DND-41 (cell line): Measurements from ENCODE around the gene NUP37.

Experiments used
- EZH2 ChIP-seq: IDR thresholded peaks from 3 replicates; pipeline ENCODE4 v1.6.1; 2012; ENCODE audit warnings: borderline replicate concordance, low read depth, mild to moderate bottlenecking, moderate library complexity, low read length, inconsistent platforms; ENCODE audit not compliant: severe bottlenecking
- TF ChIP-seq, protein P1 (sequence below): IDR thresholded peaks from 2 replicates; pipeline ENCODE4 v1.5.1; 2012; ENCODE audit warnings: borderline replicate concordance, low read length, moderate library complexity, mild to moderate bottlenecking; ENCODE audit not compliant: poor library complexity, severe bottlenecking; ENCODE audit errors: extremely low read depth

DNA sequence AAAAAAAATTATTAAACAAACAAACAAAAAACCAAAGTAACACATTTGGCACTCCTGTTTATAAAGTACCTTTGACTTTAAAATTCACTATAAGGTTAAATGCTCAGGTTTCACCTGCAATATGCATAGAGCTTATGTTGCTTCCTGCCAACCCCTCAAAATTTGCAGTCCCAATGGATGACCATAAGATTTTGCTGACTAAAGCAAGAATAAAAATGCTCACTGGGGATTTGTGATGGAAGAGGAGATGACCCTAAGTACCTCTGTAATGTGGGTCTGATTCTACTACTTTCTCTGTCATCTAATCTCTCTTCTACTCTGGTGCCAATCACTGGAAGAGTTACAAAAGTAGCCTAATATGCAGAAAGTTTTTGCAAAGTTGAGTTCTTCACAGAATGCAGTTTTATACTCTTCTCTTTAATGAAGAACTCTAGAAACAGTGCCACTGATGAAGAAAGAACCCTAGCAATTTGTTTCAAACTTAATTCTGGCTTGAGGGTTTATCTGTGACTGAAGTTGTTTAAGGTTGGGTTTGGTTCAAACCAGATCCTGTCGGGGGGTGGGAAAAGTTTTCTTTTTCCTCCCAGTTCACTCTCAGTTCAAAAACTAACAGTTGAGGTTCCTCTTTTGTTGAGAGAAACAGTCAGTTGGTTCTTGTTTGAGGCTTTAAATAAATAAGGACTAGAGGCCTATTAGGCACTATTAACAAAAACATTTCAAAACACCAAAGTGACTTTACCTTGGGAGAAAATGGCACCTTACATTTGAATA, 69.1 kb downstream of the NUP37 start:
- TF ChIP-seq, protein P1, sequence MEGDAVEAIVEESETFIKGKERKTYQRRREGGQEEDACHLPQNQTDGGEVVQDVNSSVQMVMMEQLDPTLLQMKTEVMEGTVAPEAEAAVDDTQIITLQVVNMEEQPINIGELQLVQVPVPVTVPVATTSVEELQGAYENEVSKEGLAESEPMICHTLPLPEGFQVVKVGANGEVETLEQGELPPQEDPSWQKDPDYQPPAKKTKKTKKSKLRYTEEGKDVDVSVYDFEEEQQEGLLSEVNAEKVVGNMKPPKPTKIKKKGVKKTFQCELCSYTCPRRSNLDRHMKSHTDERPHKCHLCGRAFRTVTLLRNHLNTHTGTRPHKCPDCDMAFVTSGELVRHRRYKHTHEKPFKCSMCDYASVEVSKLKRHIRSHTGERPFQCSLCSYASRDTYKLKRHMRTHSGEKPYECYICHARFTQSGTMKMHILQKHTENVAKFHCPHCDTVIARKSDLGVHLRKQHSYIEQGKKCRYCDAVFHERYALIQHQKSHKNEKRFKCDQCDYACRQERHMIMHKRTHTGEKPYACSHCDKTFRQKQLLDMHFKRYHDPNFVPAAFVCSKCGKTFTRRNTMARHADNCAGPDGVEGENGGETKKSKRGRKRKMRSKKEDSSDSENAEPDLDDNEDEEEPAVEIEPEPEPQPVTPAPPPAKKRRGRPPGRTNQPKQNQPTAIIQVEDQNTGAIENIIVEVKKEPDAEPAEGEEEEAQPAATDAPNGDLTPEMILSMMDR = no peak
- TF ChIP-seq EZH2 = no peak
